Subcutaneous abdominal adipose tissue (tissue), 5 donors: ENCODE results near the gene ATP13A3.
"Not testable (repeated sequence)": the region's sequence is repeated elsewhere in the genome, so short reads cannot be mapped to it uniquely, and the experiment has no call there.

Source experiments
- H3K27ac ChIP-seq: one replicate; pipeline ENCODE4 v1.7.0; 2013; ENCODE audit warnings: low read depth, mild to moderate bottlenecking, inconsistent platforms, low read length, moderate library complexity
- H3K27me3 ChIP-seq, 5 donors: one replicate each; pipeline ENCODE4 v1.7.0; 2013; ENCODE audit warnings: low read length in 5 of 5, inconsistent platforms in 1 of 5; ENCODE audit not compliant: control insufficient read depth in 5 of 5, insufficient read depth in 4 of 5
- H3K36me3 ChIP-seq, 5 donors: one replicate each; pipeline ENCODE4 v1.7.0; 2013; ENCODE audit warnings: low read length in 5 of 5; ENCODE audit not compliant: control insufficient read depth in 5 of 5, insufficient read depth in 5 of 5
- H3K4me1 ChIP-seq, 5 donors: one replicate each; pipeline ENCODE4 v1.7.0; 2013; ENCODE audit warnings: low read length in 5 of 5, mild to moderate bottlenecking in 3 of 5, moderate library complexity in 1 of 5; ENCODE audit not compliant: control insufficient read depth in 5 of 5, insufficient read depth in 5 of 5
- H3K4me3 ChIP-seq, 5 donors: one replicate each; pipeline ENCODE4 v1.7.0; 2013; ENCODE audit warnings: low read length in 5 of 5, low read depth in 1 of 5
- H3K9ac ChIP-seq, 5 donors: one replicate each; pipeline ENCODE4 v1.7.0; 2013; ENCODE audit warnings: low read length in 5 of 5, mild to moderate bottlenecking in 4 of 5, moderate library complexity in 3 of 5
- H3K9me3 ChIP-seq, 5 donors: one replicate each; pipeline ENCODE4 v1.7.0; 2013; ENCODE audit warnings: low read length in 5 of 5; ENCODE audit not compliant: control insufficient read depth in 5 of 5
- donor health status: healthy.
- donor health status: healthy.
- donor health status: healthy.
- donor health status: healthy.
- donor health status: healthy.

Gene ATP13A3

DNA sequence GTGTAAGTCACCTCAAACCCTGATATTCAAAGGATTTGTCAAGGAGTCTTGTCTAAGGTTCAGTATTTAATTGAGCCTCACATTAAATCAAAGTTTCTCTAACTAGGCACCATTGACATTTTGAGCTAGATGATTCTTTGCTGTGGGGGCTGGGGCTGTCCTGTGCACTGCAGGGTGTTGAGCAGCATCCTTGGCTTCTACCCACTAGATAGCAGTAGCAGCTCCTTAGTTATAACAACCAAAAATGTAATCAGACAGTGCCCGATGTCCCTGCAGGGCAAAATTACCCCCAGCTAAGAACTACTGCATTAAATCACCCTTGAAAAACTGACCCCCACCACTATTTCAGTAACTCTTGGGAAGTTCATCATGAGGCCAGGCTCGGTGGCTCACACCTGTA is 17.3 kb upstream of the ATP13A3 start:
- no peak overlapping the region for H3K4me3 ChIP-seq
- peaks cover 0 to 25% (median 9%) of the 10 kb centered on the region in 5 donors for H3K4me1 ChIP-seq
- H3K27ac ChIP-seq: no peak overlapping the region
- H3K9ac ChIP-seq: no peak overlapping the region
- H3K36me3 ChIP-seq: no peaks in the 10 kb centered on the region
- no peaks in the 10 kb centered on the region for H3K27me3 ChIP-seq
- no peaks in the 10 kb centered on the region for H3K9me3 ChIP-seq

DNA sequence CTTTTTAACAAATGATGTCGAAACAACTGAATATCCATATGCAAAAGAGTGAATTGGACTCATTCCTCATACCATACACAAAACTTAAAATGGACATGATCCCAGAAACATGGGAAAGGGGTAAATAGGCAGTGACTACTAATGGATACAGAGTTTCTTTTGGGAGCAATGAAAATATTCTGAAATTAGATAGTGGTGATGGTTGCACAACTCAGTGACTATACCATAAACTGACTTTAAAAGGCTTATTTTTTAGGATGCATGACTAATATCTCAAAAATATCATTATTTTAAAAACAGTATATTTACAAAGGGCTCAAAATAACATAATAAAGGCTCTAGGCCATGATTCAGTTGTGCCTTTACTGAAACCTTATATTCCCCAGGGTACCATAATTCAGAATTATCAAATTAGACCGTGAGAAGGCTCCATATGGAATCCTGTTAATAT is 16.3 kb upstream of the ATP13A3 start:
- no peaks in the 10 kb centered on the region for H3K9me3 ChIP-seq
- no peaks in the 10 kb centered on the region for H3K36me3 ChIP-seq
- H3K4me3 ChIP-seq: no peak overlapping the region
- H3K27me3 ChIP-seq: no peaks in the 10 kb centered on the region
- H3K4me1 ChIP-seq: peaks cover 0 to 26% (median 6%) of the 10 kb centered on the region in 5 donors
- H3K27ac ChIP-seq: no peak overlapping the region
- no peak overlapping the region for H3K9ac ChIP-seq

DNA sequence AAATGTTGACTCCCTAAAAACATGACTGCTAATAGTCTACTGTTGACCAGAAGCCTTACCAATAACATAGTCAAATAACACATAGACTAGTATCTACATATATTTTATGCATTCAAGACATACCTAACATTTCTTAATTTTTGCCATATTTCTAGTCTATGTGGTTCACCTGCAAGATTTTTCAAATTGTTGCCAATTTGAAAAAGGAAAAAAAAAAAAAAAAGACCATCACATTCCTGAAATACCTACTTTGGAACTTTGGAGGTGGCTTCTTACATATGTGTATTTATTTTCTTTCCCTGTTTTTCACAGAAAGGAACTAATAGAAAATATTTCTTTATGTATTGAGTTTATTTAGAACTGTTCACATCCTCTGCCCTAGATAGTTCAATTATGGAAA is 13.4 kb upstream of the ATP13A3 start:
- H3K27me3 ChIP-seq: no peaks in the 10 kb centered on the region
- no peak overlapping the region for H3K27ac ChIP-seq
- H3K36me3 ChIP-seq: no peaks in the 10 kb centered on the region
- peaks cover 3 to 36% (median 25%) of the 10 kb centered on the region in 5 donors for H3K4me1 ChIP-seq
- H3K9ac ChIP-seq: no peak overlapping the region
- no peaks in the 10 kb centered on the region for H3K9me3 ChIP-seq
- no peak overlapping the region for H3K4me3 ChIP-seq

DNA sequence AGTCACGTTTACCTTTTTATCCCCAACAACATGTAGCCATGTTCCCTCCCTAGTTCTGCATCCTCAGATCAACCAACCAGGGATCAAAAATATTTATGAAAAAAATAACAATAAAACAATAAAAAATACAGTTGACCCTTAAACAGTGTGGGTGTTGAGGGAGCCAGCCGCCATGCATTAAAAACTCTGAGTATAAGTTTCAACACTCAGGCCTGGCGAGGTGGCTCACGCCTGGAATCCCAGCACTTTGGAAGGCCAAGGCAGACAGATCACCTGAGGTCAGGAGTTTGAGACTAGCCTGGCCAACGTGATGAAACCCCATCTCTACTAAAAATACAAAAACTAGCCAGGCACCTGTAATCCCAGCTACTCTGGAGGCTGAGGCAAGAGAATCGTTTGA is 12.7 kb upstream of the ATP13A3 start:
- H3K4me3 ChIP-seq, H3K9ac ChIP-seq, H3K27me3 ChIP-seq, H3K9me3 ChIP-seq, H3K36me3 ChIP-seq, H3K27ac ChIP-seq: not testable (repeated sequence)
- peaks cover 3 to 37% (median 27%) of the 10 kb centered on the region in 5 donors for H3K4me1 ChIP-seq

DNA sequence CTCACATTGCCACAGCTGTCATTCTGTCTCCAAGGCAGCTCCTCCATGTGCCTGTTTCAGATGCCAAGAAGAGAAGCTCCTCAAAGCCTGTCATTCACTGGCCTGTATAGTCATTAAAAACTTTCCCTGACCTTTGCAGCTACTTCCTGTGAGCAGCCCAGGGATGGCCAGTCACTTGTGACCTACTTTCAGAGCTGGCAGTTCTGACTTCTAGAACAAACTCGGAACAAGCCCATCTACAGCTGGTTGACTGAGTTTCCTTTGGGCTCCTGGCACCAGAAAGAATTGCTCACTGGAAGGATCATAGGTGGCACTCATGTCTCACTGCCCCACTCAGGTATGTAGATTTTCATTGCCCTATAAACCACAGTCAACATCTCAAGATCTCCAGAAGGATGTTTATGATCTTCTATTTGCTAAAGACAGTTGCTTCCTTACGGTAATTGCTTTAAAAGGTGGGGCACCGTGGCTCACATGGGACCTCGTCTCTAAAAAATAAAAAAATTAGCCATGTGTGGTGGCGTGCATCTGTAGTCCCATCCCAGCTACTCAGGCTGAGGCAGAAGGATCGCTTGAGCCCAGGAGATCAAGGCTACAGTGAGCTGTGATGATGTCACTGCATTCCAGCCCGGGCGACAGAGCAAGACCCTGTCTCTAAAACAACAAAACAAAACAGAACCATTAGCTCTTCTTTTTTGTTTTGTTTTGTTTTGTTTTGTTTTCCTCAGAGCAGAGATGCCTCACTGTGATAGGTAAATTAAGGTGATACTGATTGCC is 11.2 kb upstream of the ATP13A3 start:
- Histone ChIP-seq H3K36me3 (no peaks in the 10 kb centered on the region), H3K27ac (peak overlapping the region; percentile 88)

DNA sequence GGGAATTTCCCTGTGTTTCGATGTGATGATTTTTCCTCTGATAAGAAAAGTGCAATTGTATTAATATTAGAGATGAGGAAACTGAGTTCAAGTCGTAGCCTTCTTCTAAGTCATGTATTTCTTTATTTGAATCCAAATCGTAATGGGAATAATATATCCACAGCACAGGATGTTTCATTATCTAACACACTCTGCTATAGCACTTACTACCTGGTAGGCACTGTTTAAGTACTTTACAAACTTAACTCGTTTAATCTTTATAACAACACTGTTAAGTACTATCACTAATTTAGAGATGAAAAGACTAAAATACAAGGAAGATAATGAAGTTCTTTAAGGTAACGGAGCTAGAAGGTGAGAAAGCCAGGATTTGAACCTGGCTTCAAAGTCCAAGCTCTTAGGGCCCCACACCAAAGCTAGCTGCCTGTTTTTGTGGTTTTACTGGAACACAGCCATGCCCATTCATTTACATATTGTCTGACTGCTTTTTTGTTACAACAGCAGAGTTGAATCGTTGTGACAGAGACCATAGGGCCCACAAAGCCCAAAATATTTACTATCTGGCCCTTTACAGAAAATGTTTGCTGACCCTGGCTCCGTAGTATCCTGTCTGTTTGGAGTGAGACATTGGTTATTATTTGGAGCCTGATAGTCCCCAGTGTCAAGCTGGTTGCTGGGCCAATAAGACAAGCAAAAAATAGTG is 9.6 kb upstream of the ATP13A3 start:
- Histone ChIP-seq H3K27ac (peak overlapping the region; percentile 88), H3K4me1 (peaks cover 6 to 48% (median 34%) of the 10 kb centered on the region in 5 donors), H3K9ac (peak overlapping the region in 1 of 5 donors; percentile 19), H3K27me3 (no peaks in the 10 kb centered on the region), H3K9me3 (no peaks in the 10 kb centered on the region), H3K4me3 (no peak overlapping the region), H3K36me3 (no peaks in the 10 kb centered on the region)

More for the DNA sequence above, 11.2 kb upstream of the ATP13A3 start:
- no peaks in the 10 kb centered on the region for H3K9me3 ChIP-seq
- H3K9ac ChIP-seq: peak overlapping the region in 3 of 5 donors; percentile 7 to 55 (median 48)
- H3K27me3 ChIP-seq: no peaks in the 10 kb centered on the region
- H3K4me3 ChIP-seq: peak overlapping the region; percentile 4 to 57 (median 16)
- peaks cover 3 to 45% (median 34%) of the 10 kb centered on the region in 5 donors for H3K4me1 ChIP-seq

DNA sequence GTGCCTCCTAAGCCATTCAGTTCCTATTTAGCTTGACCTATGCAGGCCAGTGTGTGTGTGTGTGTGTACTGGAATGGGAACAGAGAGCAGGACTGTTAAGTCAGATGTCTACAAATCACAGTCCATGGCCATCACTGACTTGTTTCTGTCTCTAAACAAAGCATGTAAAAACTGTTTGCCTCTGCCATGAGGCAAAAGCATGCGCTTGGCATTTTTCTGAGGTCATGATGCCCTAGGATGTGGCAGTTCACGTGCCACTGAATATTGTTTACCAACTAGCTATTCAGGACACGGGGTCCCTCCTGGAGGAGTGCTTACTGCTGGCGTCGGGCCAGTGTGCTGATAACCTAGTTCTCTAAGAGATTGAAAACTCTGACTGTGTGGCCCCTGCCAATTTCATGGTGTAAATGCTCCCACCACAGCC is 8.2 kb upstream of the ATP13A3 start:
- no peak overlapping the region for H3K9ac ChIP-seq
- H3K36me3 ChIP-seq: no peaks in the 10 kb centered on the region
- peak overlapping the region; percentile 75 for H3K27ac ChIP-seq
- no peak overlapping the region for H3K4me3 ChIP-seq
- H3K9me3 ChIP-seq: no peaks in the 10 kb centered on the region
- no peaks in the 10 kb centered on the region for H3K27me3 ChIP-seq
- H3K4me1 ChIP-seq: peaks cover 6 to 48% (median 41%) of the 10 kb centered on the region in 5 donors

DNA sequence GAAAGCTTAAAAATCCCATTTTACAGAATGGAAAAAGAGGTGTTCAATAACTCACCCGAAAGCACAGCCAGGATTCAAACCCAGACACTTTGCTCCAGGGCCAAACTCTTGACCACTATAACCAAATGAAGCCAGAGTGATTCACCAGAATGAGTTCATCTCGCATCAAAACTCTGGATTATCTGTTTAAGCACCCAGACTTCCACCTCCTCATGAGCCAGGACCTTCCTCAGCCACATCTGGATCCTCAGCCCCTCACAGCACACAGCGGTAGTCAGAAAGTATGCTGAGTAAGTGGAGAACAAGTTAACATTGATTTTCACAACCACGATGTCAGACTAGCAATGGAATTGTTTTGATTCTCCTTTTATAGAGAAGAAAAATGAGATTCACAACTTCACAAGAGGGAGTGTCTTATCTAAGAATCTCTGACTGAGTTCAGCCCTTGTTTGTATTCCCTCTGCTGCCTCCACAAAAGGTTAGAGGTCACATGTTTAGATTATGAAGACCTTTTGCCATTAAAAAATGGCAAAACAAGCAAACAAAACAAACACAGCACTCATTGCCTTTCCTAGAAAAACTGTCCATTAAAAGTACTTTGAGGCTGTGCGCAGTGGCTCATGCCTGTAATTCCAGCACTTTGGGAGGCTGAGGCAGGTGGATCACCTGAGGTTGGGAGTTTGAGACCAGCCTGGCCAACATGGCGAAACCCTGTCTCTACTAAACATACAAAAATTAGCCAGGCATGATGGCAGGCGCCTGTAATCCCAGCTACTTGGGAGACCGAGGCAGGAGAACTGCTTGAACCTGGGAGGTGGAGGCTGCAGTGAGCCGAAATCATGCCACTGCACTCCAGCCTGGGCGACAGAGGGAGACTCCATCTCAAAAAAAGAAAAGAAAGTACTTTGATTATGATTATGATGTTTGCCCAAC is 7.5 kb upstream of the ATP13A3 start:
- H3K27me3 ChIP-seq, H3K9me3 ChIP-seq, H3K36me3 ChIP-seq: not testable (repeated sequence)
- Histone ChIP-seq H3K4me1 (peaks cover 6 to 55% (median 44%) of the 10 kb centered on the region in 5 donors), H3K9ac (peak overlapping the region in 2 of 5 donors; percentile 35 to 60), H3K4me3 (peak overlapping the region in 1 of 5 donors; percentile 25), H3K27ac (peak overlapping the region; percentile 75)

DNA sequence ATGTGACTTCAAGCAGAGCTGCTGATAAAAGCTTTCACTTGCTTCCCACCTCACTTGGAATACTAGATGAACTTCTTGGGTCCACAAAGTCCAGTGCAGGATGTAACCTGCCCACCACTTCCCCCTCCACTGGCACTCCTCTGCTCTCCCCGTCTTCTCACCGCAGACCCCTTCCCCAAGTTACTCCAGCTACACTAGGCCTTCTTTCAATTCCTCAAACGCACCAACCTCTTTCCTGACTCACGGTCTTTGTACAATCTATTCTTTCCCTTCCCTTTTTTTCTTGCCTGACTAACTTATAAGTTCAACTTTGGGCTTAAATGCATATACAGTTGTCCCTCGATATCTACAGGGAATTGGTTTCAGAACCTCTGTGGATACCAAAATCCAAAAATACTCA is 5.2 kb upstream of the ATP13A3 start:
- no peaks in the 10 kb centered on the region for H3K9me3 ChIP-seq
- peaks cover 3 to 57% (median 42%) of the 10 kb centered on the region in 5 donors for H3K4me1 ChIP-seq
- H3K9ac ChIP-seq: no peak overlapping the region
- H3K27ac ChIP-seq: no peak overlapping the region
- H3K4me3 ChIP-seq: no peak overlapping the region
- no peaks in the 10 kb centered on the region for H3K36me3 ChIP-seq
- no peaks in the 10 kb centered on the region for H3K27me3 ChIP-seq
